K562 (cell line): Measurements from ENCODE around the gene ACTRT3. TPM values are rescaled to one million over a fixed set of nuclear protein-coding genes. Genes with fewer than 3 reads are reported as not detected.
A peak's percentile ranks its signal among the peaks of the same experiment; 100 is the strongest.

Source experiments
- ARID1B ChIP-seq: fragments of 450-650 bp; IDR thresholded peaks from 2 replicates; pipeline ENCODE4 v1.6.1; 2016; ENCODE audit warnings: antibody characterized with exemption, mild to moderate bottlenecking, inconsistent platforms
- CEBPZ ChIP-seq: fragments of 150-350 bp; IDR thresholded peaks from 2 replicates; pipeline ENCODE4 v1.6.1; 2014; ENCODE audit warnings: low read depth, mild to moderate bottlenecking, low read length, borderline replicate concordance
- E2F3 ChIP-seq: fragments of 250-450 bp; sonication (Bioruptor Pico); IDR thresholded peaks from 2 replicates; pipeline ENCODE4 v1.4.0; 2020; ENCODE audit warnings: mild to moderate bottlenecking
- EHMT2 ChIP-seq: fragments of 450-650 bp; IDR thresholded peaks from 2 replicates; pipeline ENCODE4 v1.6.1; 2018; ENCODE audit warnings: antibody characterized with exemption
- EP400 ChIP-seq: fragments of 450-650 bp; IDR thresholded peaks from 2 replicates; pipeline ENCODE4 v1.6.1; 2017; ENCODE audit warnings: antibody characterized with exemption, mild to moderate bottlenecking, moderate library complexity
- FIP1L1 ChIP-seq: fragments of 200-400 bp; formaldehyde crosslinking; IDR thresholded peaks from 2 replicates; pipeline ENCODE4 v1.6.1; 2018; ENCODE audit warnings: mild to moderate bottlenecking, low read depth, low read length; ENCODE audit not compliant: poor library complexity, severe bottlenecking
- GABPB1 ChIP-seq: sonication (generic); formaldehyde crosslinking; IDR thresholded peaks from 2 replicates; pipeline ENCODE4 v1.8.0; 2022; ENCODE audit warnings: mild to moderate bottlenecking, missing genetic modification reagents
- GTF2E2 ChIP-seq: fragments of 200-800 bp; sonication (Bioruptor generic); IDR thresholded peaks from 2 replicates; pipeline ENCODE4 v1.6.1; 2016; ENCODE audit warnings: missing genetic modification characterization, missing compliant biosample characterization
- JUNB ChIP-seq: fragments of 450-650 bp; formaldehyde crosslinking; conservative IDR thresholded peaks from 2 replicates; pipeline ENCODE4 v1.4.0; 2020; ENCODE audit warnings: mild to moderate bottlenecking
- KLF1 ChIP-seq: fragments of 450-650 bp; IDR thresholded peaks from 2 replicates; pipeline ENCODE4 v1.6.1; 2016; ENCODE audit warnings: missing genetic modification characterization, missing compliant biosample characterization
- MAZ ChIP-seq, 2 experiments: fragments of 450-650 bp in 1 of 2; sonication (generic) in 1 of 2; formaldehyde crosslinking; IDR thresholded peaks in 1 of 2; conservative IDR thresholded peaks in 1 of 2; 2 replicates each; pipeline versions ENCODE4 v1.4.0 to v1.5.0; 2020; ENCODE audit warnings: mild to moderate bottlenecking in 1 of 2, missing genetic modification reagents in 1 of 2
- MEF2A ChIP-seq: IDR thresholded peaks from 2 replicates; pipeline ENCODE4 v1.6.1; 2011; ENCODE audit warnings: low read depth, mild to moderate bottlenecking, low read length, moderate library complexity; ENCODE audit not compliant: control insufficient read depth
- MEIS2 ChIP-seq: fragments of 450-650 bp; IDR thresholded peaks from 2 replicates; pipeline ENCODE4 v1.6.1; 2014; ENCODE audit warnings: mild to moderate bottlenecking; ENCODE audit not compliant: partially characterized antibody
- MTA2 ChIP-seq: fragments of 450-650 bp; IDR thresholded peaks from 2 replicates; pipeline ENCODE4 v1.6.1; 2016; ENCODE audit warnings: low read depth
- NCOA2 ChIP-seq, 2 experiments: fragments of 450-650 bp; IDR thresholded peaks; 2 replicates each; pipeline ENCODE4 v1.6.1; 2018; ENCODE audit warnings: mild to moderate bottlenecking in 2 of 2, moderate library complexity in 1 of 2; ENCODE audit not compliant: partially characterized antibody in 2 of 2
- NFE2L1 ChIP-seq: fragments of 450-650 bp; IDR thresholded peaks from 2 replicates; pipeline ENCODE4 v1.6.1; 2016; ENCODE audit warnings: missing genetic modification characterization, low read depth, mild to moderate bottlenecking, missing compliant biosample characterization, moderate library complexity, borderline replicate concordance
- NONO ChIP-seq, 2 experiments: fragments of 200-400 bp in 1 of 2; fragments of 450-650 bp in 1 of 2; formaldehyde crosslinking in 1 of 2; IDR thresholded peaks; 2 replicates each; pipeline ENCODE4 v1.6.1; 2017; ENCODE audit warnings: low read depth in 2 of 2, mild to moderate bottlenecking in 2 of 2, moderate library complexity in 2 of 2, low read length in 1 of 2
- PHTF2 ChIP-seq: fragments of 250-450 bp; sonication (Bioruptor Pico); IDR thresholded peaks from 2 replicates; pipeline ENCODE4 v1.5.0; 2021; ENCODE audit warnings: mild to moderate bottlenecking
- RB1 ChIP-seq: fragments of 450-650 bp; IDR thresholded peaks from 2 replicates; pipeline ENCODE4 v1.6.1; 2017; ENCODE audit warnings: low read depth, mild to moderate bottlenecking
- TCF7 ChIP-seq: sonication (generic); IDR thresholded peaks from 2 replicates; pipeline ENCODE4 v1.6.1; 2016; ENCODE audit warnings: antibody characterized with exemption, borderline replicate concordance
- TCFL5 ChIP-seq: fragments of 250-450 bp; sonication (Bioruptor Pico); conservative IDR thresholded peaks from 2 replicates; pipeline ENCODE4 v1.6.1; 2021; ENCODE audit warnings: mild to moderate bottlenecking, moderate library complexity, matching md5 sums
- ZNF354B ChIP-seq: fragments of 250-450 bp; sonication (Bioruptor Pico); IDR thresholded peaks from 2 replicates; pipeline ENCODE4 v1.4.0; 2020
- ZNF668 ChIP-seq: fragments of 250-450 bp; sonication (Bioruptor Pico); IDR thresholded peaks from 2 replicates; pipeline ENCODE4 v1.8.0; 2022; ENCODE audit warnings: mild to moderate bottlenecking, inconsistent platforms
- polyA plus RNA-seq, 8 experiments: library from polyadenylated mRNA; depleted of rRNA in 4 of 8; stranded (reverse) in 5 of 8; unstranded in 3 of 8; fragments of >200 nt; fragmentation: Nextera tagmentation in 2 of 8; fragmentation: Illumina TruSeq in 1 of 8; extraction: Ambion mirVana in 2 of 8; extraction: Trizol in 1 of 8; gene quantifications; 2 replicates each; pipeline versions ENCODE4 v1.2.1 to v1.2.3, GENCODE V29; 2011 to 2014; ENCODE audit warnings: inconsistent platforms in 1 of 8, missing spikeins in 1 of 8
- total RNA-seq, 7 experiments: library from RNA; depleted of rRNA in 6 of 7; stranded (reverse); fragments of >200 nt in 6 of 7; fragmentation: Illumina TruSeq in 2 of 7; extraction: Trizol in 2 of 7; gene quantifications; 2 replicates each; pipeline versions ENCODE4 v1.2.1 to v1.2.3, GENCODE V29; 2011 to 2021; ENCODE audit warnings: low replicate concordance in 1 of 7
- TF ChIP-seq, protein P1 (sequence below): sonication (generic); formaldehyde crosslinking; IDR thresholded peaks from 2 replicates; pipeline ENCODE4 v1.5.0; 2020; ENCODE audit warnings: missing genetic modification reagents
- TF ChIP-seq, protein P2 (sequence below): fragments of 450-650 bp; IDR thresholded peaks from 2 replicates; pipeline ENCODE4 v1.6.1; 2016; ENCODE audit warnings: missing biosample characterization, missing genetic modification characterization

ACTRT3 gene
- total and polyA plus RNA-seq, 9 of the 15 experiments (the other 6 are each of a cell fraction or from before 2014, with no cell fraction given) = 0.06 to 0.11 (median 0.07) TPM; not detected in 5

DNA sequence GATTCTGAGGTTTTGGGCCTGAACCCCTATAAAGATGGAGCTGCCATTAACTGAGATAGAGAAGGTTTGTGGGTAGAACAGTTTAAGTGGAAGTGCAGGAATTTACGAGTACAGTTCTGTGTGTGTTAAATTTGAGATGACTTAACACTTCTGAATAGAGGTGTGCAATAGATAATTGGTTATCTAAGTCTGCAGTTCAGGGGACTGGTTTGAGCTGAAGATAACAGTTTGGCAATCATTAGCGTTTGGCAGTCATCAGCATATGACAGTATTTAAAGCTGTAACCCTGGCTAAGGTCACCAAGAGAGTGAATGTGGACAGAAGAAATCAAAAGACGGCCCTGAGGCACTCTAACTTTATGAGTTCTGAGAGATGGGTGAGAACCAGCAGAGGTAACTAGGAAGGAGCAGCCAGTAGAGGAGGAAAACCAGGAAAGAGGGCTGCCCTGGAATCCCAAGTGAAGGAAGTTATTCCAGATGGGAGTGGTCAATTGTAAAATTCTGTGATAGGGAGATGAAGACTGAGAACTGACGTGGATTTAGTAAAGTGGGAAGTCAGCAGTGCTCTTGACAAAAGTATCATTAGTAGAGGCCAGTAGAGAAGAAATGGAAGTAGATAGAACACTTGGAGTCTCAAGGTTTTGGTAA lies 12.0 kb upstream of the ACTRT3 start (continued):
- no peak for TF ChIP-seq NONO (IDR thresholded peaks at IDR 0.05; ENCODE audit: low read depth in 2 of 2, low read length in 1 of 2)
- no peak for TF ChIP-seq GTF2E2
- TF ChIP-seq MTA2 = peak; percentile 82
- no peak for TF ChIP-seq PHTF2 (CRISPR knock-in tag)
- TF ChIP-seq EHMT2 = no peak
- TF ChIP-seq MEF2A = no peak
- TF ChIP-seq E2F3 (CRISPR knock-in tag) = no peak
- no peak for TF ChIP-seq FIP1L1
- TF ChIP-seq ZNF668 (CRISPR knock-in tag) = no peak
- no peak for TF ChIP-seq CEBPZ
- no peak for TF ChIP-seq TCF7
- 0 out of 2 replicates have a peak, but pooled peaks have one; percentile 28 for TF ChIP-seq EP400
- TF ChIP-seq GABPB1 (CRISPR knock-in tag) = no peak
- no peak for TF ChIP-seq KLF1
- no peak for TF ChIP-seq NFE2L1 (tag)
- TF ChIP-seq, protein P1, sequence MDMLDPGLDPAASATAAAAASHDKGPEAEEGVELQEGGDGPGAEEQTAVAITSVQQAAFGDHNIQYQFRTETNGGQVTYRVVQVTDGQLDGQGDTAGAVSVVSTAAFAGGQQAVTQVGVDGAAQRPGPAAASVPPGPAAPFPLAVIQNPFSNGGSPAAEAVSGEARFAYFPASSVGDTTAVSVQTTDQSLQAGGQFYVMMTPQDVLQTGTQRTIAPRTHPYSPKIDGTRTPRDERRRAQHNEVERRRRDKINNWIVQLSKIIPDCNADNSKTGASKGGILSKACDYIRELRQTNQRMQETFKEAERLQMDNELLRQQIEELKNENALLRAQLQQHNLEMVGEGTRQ (CRISPR knock-in tag) = no peak
- TF ChIP-seq, protein P2, sequence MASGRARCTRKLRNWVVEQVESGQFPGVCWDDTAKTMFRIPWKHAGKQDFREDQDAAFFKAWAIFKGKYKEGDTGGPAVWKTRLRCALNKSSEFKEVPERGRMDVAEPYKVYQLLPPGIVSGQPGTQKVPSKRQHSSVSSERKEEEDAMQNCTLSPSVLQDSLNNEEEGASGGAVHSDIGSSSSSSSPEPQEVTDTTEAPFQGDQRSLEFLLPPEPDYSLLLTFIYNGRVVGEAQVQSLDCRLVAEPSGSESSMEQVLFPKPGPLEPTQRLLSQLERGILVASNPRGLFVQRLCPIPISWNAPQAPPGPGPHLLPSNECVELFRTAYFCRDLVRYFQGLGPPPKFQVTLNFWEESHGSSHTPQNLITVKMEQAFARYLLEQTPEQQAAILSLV = no peak
- no peak for TF ChIP-seq ZNF354B
- no peak for TF ChIP-seq RB1
- TF ChIP-seq MAZ (CRISPR knock-in tag; conservative IDR thresholded peaks at IDR 0.05 in 1 of 2, IDR thresholded peaks at IDR 0.05 in 1 of 2) = no peak
- peak in 1 of 2 experiments; percentile 42 for TF ChIP-seq NCOA2 (IDR thresholded peaks at IDR 0.05; ENCODE audit: partially characterized antibody in 2 of 2)
- TF ChIP-seq MEIS2 = peak; percentile 62
- no peak for TF ChIP-seq JUNB
- peak; percentile 94 for TF ChIP-seq ARID1B
- no peak for TF ChIP-seq TCFL5 (CRISPR knock-in tag)
